HUES48 (cell line): ENCODE data around the gene CFAP58.
A peak's percentile ranks its signal among the peaks of the same experiment; 100 is the strongest.

Source experiments
- H3K27ac ChIP-seq: one replicate; pipeline ENCODE4 v1.7.0; 2013; ENCODE audit warnings: low read depth, low read length, inconsistent platforms
- H3K27me3 ChIP-seq: 2 replicates; pipeline ENCODE4 v1.6.1; 2013; ENCODE audit warnings: mild to moderate bottlenecking, low read length; ENCODE audit not compliant: control insufficient read depth, insufficient read depth
- H3K36me3 ChIP-seq: 2 replicates; pipeline ENCODE4 v1.6.1; 2013; ENCODE audit warnings: low read length; ENCODE audit not compliant: control insufficient read depth, insufficient read depth
- H3K4me1 ChIP-seq: 2 replicates; pipeline ENCODE4 v1.6.1; 2013; ENCODE audit warnings: mild to moderate bottlenecking, low read length; ENCODE audit not compliant: control insufficient read depth, insufficient read depth
- H3K4me3 ChIP-seq: 2 replicates; pipeline ENCODE4 v1.5.1; 2013; ENCODE audit warnings: mild to moderate bottlenecking, low read depth, low read length
- H3K9ac ChIP-seq: 2 replicates; pipeline ENCODE4 v1.6.1; 2013; ENCODE audit warnings: mild to moderate bottlenecking, low read depth, low read length, moderate library complexity
- H3K9me3 ChIP-seq: 2 replicates; pipeline ENCODE4 v1.6.1; 2013; ENCODE audit warnings: low read length; ENCODE audit not compliant: control insufficient read depth, insufficient read depth

Gene CFAP58

DNA sequence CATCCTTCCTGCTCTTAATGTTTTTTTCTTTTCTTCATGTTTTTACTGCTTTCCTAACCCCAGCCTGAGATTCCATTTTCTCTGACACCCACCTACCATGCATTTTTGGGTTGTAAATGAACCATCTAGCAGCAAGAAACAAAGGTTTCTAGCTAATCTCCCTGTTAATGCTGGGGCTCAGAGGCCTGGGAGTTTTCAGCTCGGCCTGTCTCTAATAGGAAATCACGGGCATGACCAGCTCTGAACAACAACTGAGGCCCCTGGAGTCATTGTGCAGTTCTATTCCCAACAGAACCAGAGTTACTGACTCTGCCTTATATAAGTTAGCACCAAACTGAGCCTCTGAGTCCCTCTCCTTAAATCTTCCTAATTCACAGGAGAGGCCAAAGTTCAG, 134.8 kb downstream of the CFAP58 start:
- peaks cover 8% of the 10 kb centered on the region for H3K4me1 ChIP-seq
- H3K9me3 ChIP-seq = no peaks in the 10 kb centered on the region
- H3K36me3 ChIP-seq = no peaks in the 10 kb centered on the region
- H3K27ac ChIP-seq = peak overlapping the region; percentile 54
- H3K27me3 ChIP-seq = no peaks in the 10 kb centered on the region
- H3K4me3 ChIP-seq = no peak overlapping the region
- no peak overlapping the region for H3K9ac ChIP-seq

DNA sequence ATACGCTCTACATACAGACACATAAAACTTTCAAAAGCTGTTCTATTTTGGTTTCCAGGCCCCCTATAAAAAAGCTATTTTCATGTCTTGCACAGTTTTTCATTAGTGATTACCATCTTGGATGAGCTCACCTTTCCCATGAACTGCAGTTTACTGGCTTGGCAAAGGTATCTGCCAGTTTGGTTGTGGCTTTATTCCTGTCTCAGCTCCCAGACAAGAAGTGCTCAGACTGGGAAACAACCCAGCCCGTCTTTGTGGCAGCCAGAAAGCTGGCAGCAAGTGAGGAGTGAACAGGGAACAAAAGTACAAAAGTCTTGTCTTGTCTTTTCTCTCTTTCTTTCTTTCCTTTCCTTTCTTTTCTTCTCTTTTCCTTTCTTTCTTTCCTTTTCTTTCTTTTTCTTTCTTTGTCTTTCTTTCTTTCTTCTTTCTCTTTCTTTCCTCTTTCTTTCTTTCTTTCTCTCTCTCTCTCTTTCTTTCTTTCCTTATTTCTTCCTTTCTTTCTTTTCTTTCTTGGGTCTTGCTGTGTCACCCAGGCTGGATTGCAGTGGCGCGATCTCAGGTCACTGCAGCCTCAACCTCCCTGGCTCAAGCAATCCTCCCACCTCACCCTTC, 138.8 kb downstream of the CFAP58 start:
- Histone ChIP-seq H3K4me3 (no peak overlapping the region), H3K27ac (no peak overlapping the region), H3K9ac (no peak overlapping the region), H3K9me3 (no peaks in the 10 kb centered on the region), H3K36me3 (no peaks in the 10 kb centered on the region), H3K27me3 (no peaks in the 10 kb centered on the region), H3K4me1 (peaks cover 8% of the 10 kb centered on the region)

DNA sequence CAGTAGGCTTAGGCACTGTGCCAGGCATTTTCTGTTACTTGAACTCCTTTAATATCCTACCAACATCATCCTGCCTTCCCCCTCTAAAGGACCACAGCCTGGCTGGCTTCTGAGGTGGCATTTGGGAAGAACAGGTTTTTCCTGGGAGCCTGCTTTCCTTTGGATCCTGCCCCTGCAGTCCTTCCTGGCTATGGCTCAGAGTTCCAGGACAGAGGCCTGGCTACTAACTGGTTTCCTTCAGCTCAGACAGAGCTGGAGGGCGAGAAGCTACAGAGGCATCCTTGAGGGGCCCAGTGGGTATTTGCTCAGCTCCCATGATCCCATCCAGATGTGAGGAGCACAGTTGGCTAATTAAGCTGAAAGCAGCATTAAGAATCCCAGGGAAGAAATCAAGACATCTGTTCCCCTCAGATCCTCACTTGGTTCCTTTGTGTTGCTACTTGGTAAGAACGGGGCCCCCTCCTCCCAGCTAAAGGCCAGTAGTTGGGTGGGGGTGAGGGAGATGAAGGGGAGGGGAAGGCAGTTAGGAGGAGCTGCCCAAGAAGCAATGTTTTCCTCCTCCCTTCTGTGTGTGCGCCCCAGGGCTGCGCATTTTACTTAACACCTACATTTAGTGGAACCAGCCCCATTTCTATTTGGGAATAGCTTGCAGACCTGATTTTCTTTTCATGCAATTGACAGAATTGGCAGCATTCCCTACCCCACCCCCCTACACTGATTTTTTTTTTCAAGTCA, 144.9 kb downstream of the CFAP58 start:
- Histone ChIP-seq H3K9ac (no peak overlapping the region), H3K27ac (peak overlapping the region; percentile 12), H3K4me1 (peaks cover 11% of the 10 kb centered on the region), H3K27me3 (no peaks in the 10 kb centered on the region), H3K4me3 (no peak overlapping the region), H3K9me3 (no peaks in the 10 kb centered on the region), H3K36me3 (no peaks in the 10 kb centered on the region)

DNA sequence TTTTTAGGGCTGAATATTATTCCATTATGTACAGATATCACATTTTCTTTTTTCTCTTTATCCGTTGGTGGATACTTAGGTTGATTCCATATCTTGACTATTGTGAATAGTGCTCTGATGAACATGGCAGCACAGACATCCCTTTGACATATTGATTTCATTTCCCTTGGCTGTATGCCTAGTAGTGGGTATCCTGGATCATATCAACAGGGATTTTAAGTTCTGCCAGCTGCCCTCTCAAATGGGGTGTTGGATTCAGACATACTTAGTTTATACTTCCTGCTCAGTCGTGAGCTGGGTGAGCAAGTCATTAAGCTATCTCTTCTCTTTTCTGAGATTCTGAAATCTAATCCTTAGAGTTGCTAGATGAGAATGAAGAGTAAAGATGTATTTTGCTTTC, 147.8 kb downstream of the CFAP58 start:
- no peaks in the 10 kb centered on the region for H3K9me3 ChIP-seq
- H3K36me3 ChIP-seq = no peaks in the 10 kb centered on the region
- no peak overlapping the region for H3K27ac ChIP-seq
- no peak overlapping the region for H3K9ac ChIP-seq
- peaks cover 11% of the 10 kb centered on the region for H3K4me1 ChIP-seq
- no peaks in the 10 kb centered on the region for H3K27me3 ChIP-seq
- no peak overlapping the region for H3K4me3 ChIP-seq

DNA sequence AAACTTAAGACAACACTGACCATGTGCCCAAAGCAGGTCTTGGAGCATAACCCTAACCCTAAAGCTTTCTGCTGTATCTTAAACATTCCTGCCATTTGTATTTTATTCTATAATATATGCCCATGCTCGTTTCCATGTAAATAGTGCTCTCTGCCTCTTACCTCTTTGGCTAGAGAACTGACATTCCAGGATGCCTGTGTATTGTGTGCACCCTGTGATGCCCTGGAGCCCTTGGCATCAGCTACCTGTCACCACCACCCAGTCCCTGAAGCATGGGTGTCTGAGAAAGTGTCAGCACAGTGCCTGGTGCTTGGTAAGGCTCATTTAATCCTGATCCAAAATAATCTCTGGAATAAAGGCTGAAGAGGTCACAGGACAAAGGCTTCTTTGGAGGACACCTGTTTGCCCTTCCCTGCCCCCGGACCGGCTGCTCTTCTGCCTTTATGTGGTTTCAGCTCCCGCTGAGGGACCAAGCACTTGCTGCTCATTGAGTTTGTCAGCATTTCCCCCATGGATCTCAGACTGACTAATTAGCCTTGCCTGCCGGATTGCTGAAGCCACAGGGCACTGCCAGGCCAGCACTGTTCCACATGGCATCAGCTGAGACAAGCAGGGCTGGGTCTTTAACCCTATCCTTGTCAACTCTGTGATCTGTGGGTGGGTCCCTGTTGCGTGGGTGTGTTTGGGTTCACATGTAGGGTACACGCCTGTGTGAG, 148.4 kb downstream of the CFAP58 start:
- H3K9ac ChIP-seq = no peak overlapping the region
- no peak overlapping the region for H3K4me3 ChIP-seq

DNA sequence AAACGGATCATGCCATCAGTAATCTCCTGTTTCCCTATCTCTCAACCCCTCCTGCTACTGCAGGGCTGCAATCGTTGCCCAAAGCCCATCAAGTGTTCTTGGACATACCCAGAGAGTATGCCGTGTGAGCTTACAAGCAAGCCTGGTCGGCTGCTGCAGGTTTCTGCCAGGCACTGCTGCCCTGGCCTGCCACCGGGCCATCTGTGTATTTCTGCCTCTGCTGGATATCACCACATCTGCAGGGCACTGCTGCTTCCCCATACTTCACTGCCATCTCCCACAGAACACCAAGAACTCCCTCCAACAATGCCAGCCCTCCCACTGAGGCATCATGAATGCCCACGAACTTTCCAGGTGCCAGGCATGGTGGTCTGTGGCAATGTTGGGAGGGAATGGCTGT, 149.3 kb downstream of the CFAP58 start:
- Histone ChIP-seq H3K4me1 (peaks cover 11% of the 10 kb centered on the region), H3K4me3 (no peak overlapping the region), H3K36me3 (no peaks in the 10 kb centered on the region), H3K27ac (no peak overlapping the region), H3K9ac (no peak overlapping the region), H3K9me3 (no peaks in the 10 kb centered on the region), H3K27me3 (no peaks in the 10 kb centered on the region)

More for the DNA sequence above, 148.4 kb downstream of the CFAP58 start:
- Histone ChIP-seq H3K36me3 (no peaks in the 10 kb centered on the region), H3K4me1 (peaks cover 11% of the 10 kb centered on the region), H3K27me3 (no peaks in the 10 kb centered on the region), H3K27ac (no peak overlapping the region), H3K9me3 (no peaks in the 10 kb centered on the region)
